Stomach (tissue), 9 donors: ENCODE measurements around the gene P2RY1. TPM values are rescaled to one million over a fixed set of nuclear protein-coding genes. Genes with fewer than 3 reads are reported as not detected.

Experiments used
- DNase-seq, 2 donors: peaks; one replicate each; pipeline versions ENCODE4 v3.0.0 to v3.0.0-alpha.2; 2013 to 2019
- H3K27ac ChIP-seq, 5 donors: fragments of 200-600 bp in 4 of 5; sonication (generic) in 4 of 5; one replicate each; pipeline ENCODE4 v1.5.1; 2013 to 2019; ENCODE audit warnings: mild to moderate bottlenecking in 1 of 5, moderate library complexity in 1 of 5
- H3K27me3 ChIP-seq, 3 donors: fragments of 200-600 bp; sonication (generic); one replicate each; pipeline ENCODE4 v1.5.1; 2017 to 2019; ENCODE audit warnings: mixed run types in 1 of 3
- H3K36me3 ChIP-seq, 4 donors: fragments of 200-600 bp; sonication (generic); 1 replicate in 3 of 4; 2 replicates in 1 of 4; pipeline ENCODE4 v1.5.1; 2016 to 2019
- H3K4me1 ChIP-seq, 4 donors: fragments of 200-600 bp; sonication (generic); one replicate each; pipeline ENCODE4 v1.5.1; 2016 to 2019
- H3K4me3 ChIP-seq, 4 donors: fragments of 200-600 bp; sonication (generic) in 3 of 4; one replicate each; pipeline ENCODE4 v1.5.1; 2016 to 2019; ENCODE audit warnings: mild to moderate bottlenecking in 1 of 4
- H3K9me3 ChIP-seq, 4 donors: fragments of 200-600 bp; sonication (generic); one replicate each; pipeline ENCODE4 v1.5.1; 2016 to 2019
- EP300 ChIP-seq: sonication (generic); formaldehyde crosslinking; IDR thresholded peaks from one replicate; pipeline ENCODE4 v1.6.1; 2017; ENCODE audit warnings: antibody characterized with exemption
- POLR2A ChIP-seq, 4 donors: fragments of 450-650 bp; IDR thresholded peaks; one replicate each; pipeline ENCODE4 v1.6.1; 2016; ENCODE audit warnings: antibody characterized with exemption in 4 of 4, control low read depth in 2 of 4, mild to moderate bottlenecking in 1 of 4, moderate library complexity in 1 of 4
- POLR2AphosphoS5 ChIP-seq, 3 donors: sonication (generic); formaldehyde crosslinking; IDR thresholded peaks; one replicate each; pipeline ENCODE4 v1.6.1; 2016; ENCODE audit warnings: antibody characterized with exemption in 3 of 3
- WGBS, 5 donors: extraction: QIAGEN DNeasy Blood & Tissue Kit in 3 of 5; methylation state at CpG; one replicate each; pipeline versions ENCODE4 v1.1.5 to v1.1.7; 2013 to 2018; 5-methylcytosine and 5-hydroxymethylcytosine counted together
- intact Hi-C: fragments of 100-400 bp; cut with DNase I; formaldehyde crosslinking; loops from one replicate; pipeline ENCODE4 v1.15.1; 2023; ENCODE audit warnings: low total_unique reads
- polyA plus RNA-seq, 3 donors: library from polyadenylated mRNA; stranded (reverse); fragments of 200-250 nt; gene quantifications; one replicate each; pipeline ENCODE4 v1.2.3, GENCODE V29; 2013
- total RNA-seq, 5 donors: library from RNA; depleted of rRNA; stranded (reverse); fragments of >200 nt; gene quantifications; one replicate each; pipeline versions ENCODE4 v1.1.0 to v1.2.3, GENCODE V29; 2014 to 2016
- TF ChIP-seq, protein P1 (sequence below), 7 experiments: fragments of 450-650 bp in 4 of 7; fragments of 200-600 bp in 3 of 7; sonication (generic) in 3 of 7; IDR thresholded peaks; one replicate each; pipeline ENCODE4 v1.5.1; 2016 to 2019; ENCODE audit warnings: antibody characterized with exemption in 7 of 7, control low read depth in 2 of 7, mild to moderate bottlenecking in 1 of 7
- donor health status: healthy with polysubstance abuse.
- donor health status: Bipolar disorder and iron deficiency.
- donor health status: healthy.

The P2RY1 gene
- total and polyA plus RNA-seq, 8 donors: under 0.01 to 29.0 (median 0.80) TPM

DNA sequence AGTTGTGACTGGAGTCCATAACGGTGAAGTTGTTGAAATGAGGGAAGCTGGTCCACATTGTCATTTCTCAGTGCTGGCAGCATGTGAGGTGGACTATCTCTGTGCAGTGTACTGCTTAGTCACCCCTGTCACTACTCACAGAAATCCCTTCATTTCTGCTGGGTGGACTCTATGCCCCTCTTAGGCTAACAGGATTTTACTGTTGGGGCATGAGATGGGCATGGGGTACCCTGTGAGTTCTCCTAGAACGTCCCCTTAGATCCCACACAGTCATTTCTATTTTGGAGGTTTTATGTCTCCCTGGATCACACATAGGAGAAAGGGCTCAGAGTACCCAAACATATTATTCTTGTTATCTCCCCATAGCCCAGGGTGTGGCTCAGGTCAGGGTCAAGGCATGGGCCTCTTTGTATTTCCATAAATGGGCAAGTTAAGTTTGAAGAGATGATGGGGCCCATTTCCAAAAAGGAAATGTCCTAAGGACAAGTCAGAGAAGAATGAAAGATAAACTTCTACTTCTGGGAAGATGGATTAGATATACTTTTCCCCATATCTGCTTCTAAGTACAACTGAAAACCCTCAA is 15.2 kb downstream of the P2RY1 start:
- Histone ChIP-seq H3K27ac (no peak overlapping the region), H3K9me3 (peaks cover 0 to 25% (median 11%) of the 10 kb centered on the region in 4 donors), H3K4me3 (no peak overlapping the region), H3K36me3 (no peaks in the 10 kb centered on the region), H3K4me1 (no peaks in the 10 kb centered on the region), H3K27me3 (no peaks in the 10 kb centered on the region)
- no peak for DNase-seq
- 83 to 87% (median 86%) methylated on average over 2 of the region's 2 CpGs for WGBS, 5 donors
- intact Hi-C loops: no loop called here
- TF ChIP-seq POLR2AphosphoS5 (IDR thresholded peaks at IDR 0.05): no peak
- TF ChIP-seq, protein P1, sequence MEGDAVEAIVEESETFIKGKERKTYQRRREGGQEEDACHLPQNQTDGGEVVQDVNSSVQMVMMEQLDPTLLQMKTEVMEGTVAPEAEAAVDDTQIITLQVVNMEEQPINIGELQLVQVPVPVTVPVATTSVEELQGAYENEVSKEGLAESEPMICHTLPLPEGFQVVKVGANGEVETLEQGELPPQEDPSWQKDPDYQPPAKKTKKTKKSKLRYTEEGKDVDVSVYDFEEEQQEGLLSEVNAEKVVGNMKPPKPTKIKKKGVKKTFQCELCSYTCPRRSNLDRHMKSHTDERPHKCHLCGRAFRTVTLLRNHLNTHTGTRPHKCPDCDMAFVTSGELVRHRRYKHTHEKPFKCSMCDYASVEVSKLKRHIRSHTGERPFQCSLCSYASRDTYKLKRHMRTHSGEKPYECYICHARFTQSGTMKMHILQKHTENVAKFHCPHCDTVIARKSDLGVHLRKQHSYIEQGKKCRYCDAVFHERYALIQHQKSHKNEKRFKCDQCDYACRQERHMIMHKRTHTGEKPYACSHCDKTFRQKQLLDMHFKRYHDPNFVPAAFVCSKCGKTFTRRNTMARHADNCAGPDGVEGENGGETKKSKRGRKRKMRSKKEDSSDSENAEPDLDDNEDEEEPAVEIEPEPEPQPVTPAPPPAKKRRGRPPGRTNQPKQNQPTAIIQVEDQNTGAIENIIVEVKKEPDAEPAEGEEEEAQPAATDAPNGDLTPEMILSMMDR (IDR thresholded peaks at IDR 0.05): no peak
- TF ChIP-seq EP300: no peak
- no peak for TF ChIP-seq POLR2A (IDR thresholded peaks at IDR 0.05)

DNA sequence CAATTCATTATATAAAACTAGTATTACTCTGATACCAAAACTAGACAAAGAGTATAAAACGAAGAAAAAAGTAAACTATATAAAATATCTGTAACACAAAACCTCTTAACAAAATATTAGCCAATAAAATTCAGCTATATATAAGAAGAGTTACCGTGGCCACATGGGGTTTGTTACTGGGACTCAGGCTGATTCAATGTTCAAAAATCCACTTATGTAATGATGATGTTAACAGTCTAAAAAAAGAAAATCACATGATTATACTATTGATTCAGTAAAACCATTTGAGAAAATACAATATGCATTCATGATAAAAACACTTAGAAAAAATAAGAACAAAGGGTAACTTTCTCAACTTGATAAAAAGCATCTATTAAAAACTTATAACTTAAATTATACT is 18.3 kb downstream of the P2RY1 start:
- Histone ChIP-seq H3K27ac (no peak overlapping the region), H3K4me3 (no peak overlapping the region), H3K9me3 (no peaks in the 10 kb centered on the region), H3K4me1 (no peaks in the 10 kb centered on the region), H3K27me3 (no peaks in the 10 kb centered on the region), H3K36me3 (no peaks in the 10 kb centered on the region)
- TF ChIP-seq EP300 (no peak), POLR2A (IDR thresholded peaks at IDR 0.05) (no peak), POLR2AphosphoS5 (IDR thresholded peaks at IDR 0.05) (no peak)
- TF ChIP-seq, protein P1 (IDR thresholded peaks at IDR 0.05): no peak
- DNase-seq: no peak
- 68 to 83% (median 70%) methylated on average over 2 of the region's 2 CpGs for WGBS, 5 donors
- intact Hi-C loops: no loop called here

GRCh38 chr3:152857082-152857481 is 22.2 kb downstream of the P2RY1 start:
- no peaks in the 10 kb centered on the region for H3K27me3 ChIP-seq
- no peaks in the 10 kb centered on the region for H3K36me3 ChIP-seq
- H3K4me3 ChIP-seq: no peak overlapping the region
- H3K27ac ChIP-seq: no peak overlapping the region
- TF ChIP-seq POLR2AphosphoS5 (IDR thresholded peaks at IDR 0.05): no peak
- TF ChIP-seq EP300: no peak
- no peak for TF ChIP-seq POLR2A (IDR thresholded peaks at IDR 0.05)
- TF ChIP-seq, protein P1 (IDR thresholded peaks at IDR 0.05): no peak
- 76 to 98% (median 96%) methylated on average over 1 of the region's 1 CpG for WGBS, 5 donors
- H3K4me1 ChIP-seq: no peaks in the 10 kb centered on the region
- H3K9me3 ChIP-seq: no peaks in the 10 kb centered on the region
- no peak for DNase-seq
- intact Hi-C loops: no loop called here

DNA sequence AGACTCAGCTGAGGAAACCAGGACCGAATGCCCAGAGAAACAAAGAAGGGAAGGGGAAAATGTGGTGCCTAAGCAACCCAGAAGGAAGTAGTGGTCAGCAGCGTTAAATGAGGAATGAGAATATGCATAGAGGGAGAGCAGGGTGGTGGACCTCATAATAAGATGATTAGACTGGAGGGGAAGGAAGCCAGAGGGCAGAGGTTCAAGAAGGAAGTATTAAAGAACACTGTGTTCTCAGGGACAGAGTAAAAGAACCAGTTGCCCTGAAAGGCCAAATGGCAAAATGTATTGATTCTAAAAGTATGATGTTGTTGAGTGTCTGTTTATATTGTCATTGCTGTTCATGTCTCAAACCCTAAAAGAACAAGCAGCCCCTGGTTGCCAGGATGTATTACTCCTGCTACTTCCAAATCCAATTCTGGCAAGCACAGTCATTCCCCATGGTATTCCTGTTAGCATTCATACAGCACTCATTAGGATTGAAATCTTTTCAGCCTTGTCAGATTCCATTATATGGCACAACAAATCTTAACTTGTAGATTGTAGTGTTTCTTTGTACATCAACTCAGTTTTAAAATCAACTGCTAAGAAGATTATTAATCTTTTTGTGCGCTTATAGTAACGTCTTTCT is 23.4 kb downstream of the P2RY1 start:
- DNase-seq: no peak
- no peaks in the 10 kb centered on the region for H3K9me3 ChIP-seq
- intact Hi-C loops: no loop called here
- H3K4me1 ChIP-seq: no peaks in the 10 kb centered on the region
- H3K27ac ChIP-seq: no peak overlapping the region
- WGBS, 5 donors: 78 to 89% (median 85%) methylated on average over 4 of the region's 4 CpGs
- H3K4me3 ChIP-seq: no peak overlapping the region
- no peaks in the 10 kb centered on the region for H3K27me3 ChIP-seq
- TF ChIP-seq EP300 (no peak), POLR2A (IDR thresholded peaks at IDR 0.05) (no peak), POLR2AphosphoS5 (IDR thresholded peaks at IDR 0.05) (no peak)
- TF ChIP-seq, protein P1 (IDR thresholded peaks at IDR 0.05): no peak
- H3K36me3 ChIP-seq: no peaks in the 10 kb centered on the region
